ENCODE results near the gene ESR1.

Gene ESR1

DNA sequence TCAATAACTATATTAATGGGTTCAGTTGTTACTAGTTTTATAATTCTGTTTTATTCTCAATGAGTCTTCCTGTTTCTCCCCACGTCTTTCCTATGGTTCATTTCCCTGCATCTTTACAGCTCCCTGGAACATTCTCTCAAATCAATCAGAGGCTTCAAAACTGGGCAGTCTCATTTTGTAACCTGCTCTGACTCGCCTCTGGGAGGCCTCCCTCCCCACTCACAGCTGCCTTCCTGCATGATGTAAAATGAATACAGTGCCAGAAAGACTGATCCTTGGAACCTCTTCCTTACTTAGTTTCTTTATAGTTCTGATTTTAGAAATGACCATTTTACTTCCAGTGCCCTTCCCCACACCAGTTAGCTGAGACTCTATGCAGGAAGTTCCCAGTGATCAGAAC, 103.9 kb downstream of the ESR1 start:
- DNase-seq = no peak
- H3K27ac ChIP-seq = no peak overlapping the region
- no peak for TF ChIP-seq CTCF (IDR thresholded peaks at IDR 0.05; ENCODE audit: low read depth, low read length)

DNA sequence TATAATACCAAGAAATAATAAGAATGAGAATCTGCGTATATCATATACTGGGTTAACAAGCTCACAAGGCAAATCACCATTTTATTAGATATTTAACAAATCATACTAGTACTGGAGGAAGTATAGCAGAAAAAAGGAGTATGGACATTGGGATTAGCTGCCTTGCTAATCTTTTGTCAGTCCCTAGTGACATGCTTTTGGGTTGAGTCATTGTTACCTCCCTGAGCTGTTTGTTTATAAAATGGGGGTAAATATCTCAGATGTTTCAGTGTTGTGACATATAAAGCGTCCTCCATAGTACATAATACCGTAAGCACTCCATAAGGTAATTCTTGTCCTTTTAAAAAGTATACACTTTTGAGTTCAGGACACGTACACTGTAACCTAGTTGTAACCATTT, 107.0 kb downstream of the ESR1 start:
- Histone ChIP-seq H3K9me3 (ENCODE audit: severe bottlenecking) (no peaks in the 10 kb centered on the region), H3K27me3 (ENCODE audit: insufficient read depth, low read depth, severe bottlenecking) (no peaks in the 10 kb centered on the region), H3K27ac (no peak overlapping the region), H3K4me3 (ENCODE audit: low read depth, low read length) (no peak overlapping the region), H3K36me3 (no peaks in the 10 kb centered on the region)
- no peak for TF ChIP-seq CTCF (IDR thresholded peaks at IDR 0.05; ENCODE audit: low read depth, low read length)
- DNase-seq = no peak

More for the DNA sequence above, 103.9 kb downstream of the ESR1 start:
- Histone ChIP-seq H3K9me3 (ENCODE audit: severe bottlenecking) (no peaks in the 10 kb centered on the region), H3K27me3 (ENCODE audit: insufficient read depth, low read depth, severe bottlenecking) (peaks cover 3% of the 10 kb centered on the region), H3K4me3 (ENCODE audit: low read depth, low read length) (no peak overlapping the region), H3K36me3 (no peaks in the 10 kb centered on the region)

GRCh38 chr6:151916075-151916474, 108.6 kb downstream of the ESR1 start:
- no peak for TF ChIP-seq CTCF (IDR thresholded peaks at IDR 0.05; ENCODE audit: low read depth, low read length)
- no peaks in the 10 kb centered on the region for H3K9me3 ChIP-seq (ENCODE audit: severe bottlenecking)
- H3K27ac ChIP-seq = no peak overlapping the region
- H3K4me3 ChIP-seq (ENCODE audit: low read depth, low read length) = no peak overlapping the region
- DNase-seq = no peak
- H3K36me3 ChIP-seq = no peaks in the 10 kb centered on the region
- H3K27me3 ChIP-seq (ENCODE audit: insufficient read depth, low read depth, severe bottlenecking) = no peaks in the 10 kb centered on the region

- H3K27ac ChIP-seq = no peak overlapping the region
- no peaks in the 10 kb centered on the region for H3K9me3 ChIP-seq (ENCODE audit: severe bottlenecking)
- H3K36me3 ChIP-seq = no peaks in the 10 kb centered on the region
- no peak for DNase-seq
- H3K27me3 ChIP-seq (ENCODE audit: insufficient read depth, low read depth, severe bottlenecking) = no peaks in the 10 kb centered on the region
- no peak overlapping the region for H3K4me3 ChIP-seq (ENCODE audit: low read depth, low read length)
- no peak for TF ChIP-seq CTCF (IDR thresholded peaks at IDR 0.05; ENCODE audit: low read depth, low read length)
These were observed 109.2 kb downstream of the ESR1 start for GRCh38 chr6:151916680-151917164.

DNA sequence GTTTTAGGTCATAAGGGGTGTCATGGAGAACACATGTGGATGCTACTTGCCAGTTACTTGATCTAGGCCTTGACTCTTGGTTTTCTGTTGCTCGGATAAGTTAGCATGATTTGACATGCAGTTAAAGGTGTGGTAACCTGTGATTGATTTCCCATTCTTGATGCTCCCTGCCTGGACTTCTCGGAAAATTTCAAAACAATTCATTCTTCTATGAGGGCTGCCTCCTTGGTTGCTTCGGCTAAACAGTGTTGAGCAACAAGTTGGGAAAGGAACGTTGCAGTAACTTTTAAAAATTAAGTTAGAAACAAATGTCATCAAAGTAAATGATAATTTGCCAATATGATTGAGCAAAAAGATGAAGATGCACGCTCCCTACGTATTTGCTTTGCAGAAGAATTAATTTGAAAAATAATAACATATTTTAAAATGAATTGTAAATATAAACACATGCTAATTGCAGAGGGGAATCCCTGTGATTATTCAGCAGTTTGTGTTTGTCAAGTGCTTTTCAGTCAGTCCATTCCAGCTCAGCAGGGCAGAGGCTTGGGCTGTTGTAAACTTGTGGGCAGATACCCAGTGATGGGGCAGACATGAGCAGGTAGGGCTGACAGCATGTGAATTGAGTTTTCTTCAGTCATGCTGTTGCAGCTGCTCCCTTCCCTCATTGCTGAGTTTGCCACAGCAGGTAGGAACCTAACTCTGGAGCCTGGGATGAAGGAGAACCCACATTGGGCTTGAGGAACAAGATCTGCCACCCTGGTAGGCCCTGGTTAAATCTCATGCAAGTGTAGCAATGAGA, 110.2 kb downstream of the ESR1 start:
- no peak for TF ChIP-seq CTCF (IDR thresholded peaks at IDR 0.05; ENCODE audit: low read depth, low read length)
- Histone ChIP-seq H3K27me3 (ENCODE audit: insufficient read depth, low read depth, severe bottlenecking) (no peaks in the 10 kb centered on the region), H3K9me3 (ENCODE audit: severe bottlenecking) (no peaks in the 10 kb centered on the region), H3K4me3 (ENCODE audit: low read depth, low read length) (no peak overlapping the region), H3K36me3 (no peaks in the 10 kb centered on the region), H3K27ac (no peak overlapping the region)
- no peak for DNase-seq

- Histone ChIP-seq H3K9me3 (ENCODE audit: severe bottlenecking) (no peaks in the 10 kb centered on the region), H3K36me3 (no peaks in the 10 kb centered on the region), H3K27ac (no peak overlapping the region), H3K4me3 (ENCODE audit: low read depth, low read length) (no peak overlapping the region), H3K27me3 (ENCODE audit: insufficient read depth, low read depth, severe bottlenecking) (peaks cover 3% of the 10 kb centered on the region)
- DNase-seq = no peak
- TF ChIP-seq CTCF (IDR thresholded peaks at IDR 0.05; ENCODE audit: low read depth, low read length) = no peak
These were observed 132.8 kb downstream of the ESR1 start for GRCh38 chr6:151940307-151940706.

Data from WERI-Rb-1 (cell line).